Panc1 (cell line): Measurements from ENCODE around the gene MAGI2. TPM values are rescaled to one million over a fixed set of nuclear protein-coding genes. Genes with fewer than 3 reads are reported as not detected.

Source experiments
- ATAC-seq: fragments of 200-7000 bp; cut with Tn5 transposase; 2 replicates; pipeline ENCODE4 v1.9.1; 2020; ENCODE audit warnings: mild to moderate bottlenecking, moderate library complexity
- BruUV-seq: library from RNA; stranded (reverse); fragments of 400-500 nt; replicated peaks from 2 replicates; lab custom pipeline; 2021; lab: Mats Ljungman, UMichigan
- CTCF ChIA-PET: fragments of 300-600 bp; sonication (Branson Sonifier 250); formaldehyde crosslinking; loops from one replicate; lab custom pipeline; 2022; ENCODE audit warnings: antibody characterized with exemption; lab: Charles Lee
- POLR2A ChIA-PET: fragments of 300-600 bp; sonication (Branson Sonifier 250); formaldehyde crosslinking; loops from one replicate; lab custom pipeline; 2022; ENCODE audit warnings: antibody characterized with exemption; lab: Charles Lee
- DNase-seq: peaks from one replicate; pipeline ENCODE4 v3.0.0-alpha.2; 2010; ENCODE audit warnings: low read depth, low spot score
- H3K27ac ChIP-seq: 2 replicates; pipeline ENCODE4 v1.5.1; 2011; ENCODE audit warnings: mild to moderate bottlenecking, low read length, inconsistent platforms
- H3K27me3 ChIP-seq: fragments of 200-500 bp; sonication (Bioruptor generic); 2 replicates; pipeline ENCODE4 v1.6.0; 2014; ENCODE audit warnings: low read length, inconsistent platforms; ENCODE audit not compliant: control insufficient read depth, insufficient read depth
- H3K36me3 ChIP-seq: fragments of 200-500 bp; sonication (Bioruptor generic); 2 replicates; pipeline ENCODE4 v1.5.1; 2014; ENCODE audit warnings: inconsistent platforms, mild to moderate bottlenecking, low read length, moderate library complexity; ENCODE audit not compliant: control insufficient read depth, insufficient read depth
- H3K4me1 ChIP-seq: 2 replicates; pipeline ENCODE4 v1.5.1; 2011; ENCODE audit warnings: inconsistent platforms, mild to moderate bottlenecking, low read length, moderate library complexity; ENCODE audit not compliant: control insufficient read depth, insufficient read depth
- H3K4me3 ChIP-seq, 2 experiments: 2 replicates each; pipeline ENCODE4 v1.5.1; 2011 to 2012; ENCODE audit warnings: low read depth in 2 of 2, low read length in 2 of 2, mild to moderate bottlenecking in 2 of 2, inconsistent platforms in 1 of 2, moderate library complexity in 1 of 2
- H3K9me3 ChIP-seq: fragments of 200-500 bp; sonication (Bioruptor generic); 2 replicates; pipeline ENCODE4 v1.5.1; 2014; ENCODE audit warnings: low read depth, mild to moderate bottlenecking, inconsistent platforms, low read length, moderate library complexity; ENCODE audit not compliant: control insufficient read depth, insufficient read depth
- POLR2AphosphoS5 ChIP-seq: IDR thresholded peaks from 2 replicates; pipeline ENCODE4 v1.6.1; 2012; ENCODE audit warnings: mild to moderate bottlenecking, low read depth, low read length, moderate library complexity
- SIN3A ChIP-seq: IDR thresholded peaks from 2 replicates; pipeline ENCODE4 v1.6.1; 2012; ENCODE audit warnings: low read depth, mild to moderate bottlenecking, low read length, moderate library complexity, borderline replicate concordance; ENCODE audit not compliant: insufficient read depth
- TCF7L2 ChIP-seq: IDR thresholded peaks from 2 replicates; pipeline ENCODE4 v1.6.1; 2011; ENCODE audit warnings: mild to moderate bottlenecking, low read depth, low read length, inconsistent platforms
- in situ Hi-C: cut with HindIII; loops from 2 replicates; pipeline ENCODE4 v1.10.0; 2016; ENCODE audit warnings: low sequenced_read_pairs, low pct_unique_long_range_greater_than_20kb
- intact Hi-C: fragments of 100-400 bp; cut with micrococcal nuclease; formaldehyde crosslinking; loops from one replicate; pipeline ENCODE4 v1.10.0; 2022; ENCODE audit not compliant: unreplicated experiment
- total RNA-seq: library from RNA; stranded (reverse); gene quantifications from one replicate; pipeline ENCODE4 v1.2.1, GENCODE V29; 2021; ENCODE audit not compliant: unreplicated experiment
- TF ChIP-seq, protein P1 (sequence below), 2 experiments: IDR thresholded peaks; 2 replicates each; pipeline ENCODE4 v1.6.1; 2011 to 2012; ENCODE audit warnings: low read depth in 2 of 2, control low read depth in 1 of 2, low read length in 1 of 2, mild to moderate bottlenecking in 1 of 2, moderate library complexity in 1 of 2; ENCODE audit not compliant: insufficient read depth in 1 of 2
- TF ChIP-seq, protein P2 (sequence below): fragments of 450-650 bp; IDR thresholded peaks from 2 replicates; pipeline ENCODE4 v1.5.1; 2017; ENCODE audit warnings: mild to moderate bottlenecking

The MAGI2 gene
- total RNA-seq, 1 experiment from 2014 or later, result 5.4 TPM

DNA sequence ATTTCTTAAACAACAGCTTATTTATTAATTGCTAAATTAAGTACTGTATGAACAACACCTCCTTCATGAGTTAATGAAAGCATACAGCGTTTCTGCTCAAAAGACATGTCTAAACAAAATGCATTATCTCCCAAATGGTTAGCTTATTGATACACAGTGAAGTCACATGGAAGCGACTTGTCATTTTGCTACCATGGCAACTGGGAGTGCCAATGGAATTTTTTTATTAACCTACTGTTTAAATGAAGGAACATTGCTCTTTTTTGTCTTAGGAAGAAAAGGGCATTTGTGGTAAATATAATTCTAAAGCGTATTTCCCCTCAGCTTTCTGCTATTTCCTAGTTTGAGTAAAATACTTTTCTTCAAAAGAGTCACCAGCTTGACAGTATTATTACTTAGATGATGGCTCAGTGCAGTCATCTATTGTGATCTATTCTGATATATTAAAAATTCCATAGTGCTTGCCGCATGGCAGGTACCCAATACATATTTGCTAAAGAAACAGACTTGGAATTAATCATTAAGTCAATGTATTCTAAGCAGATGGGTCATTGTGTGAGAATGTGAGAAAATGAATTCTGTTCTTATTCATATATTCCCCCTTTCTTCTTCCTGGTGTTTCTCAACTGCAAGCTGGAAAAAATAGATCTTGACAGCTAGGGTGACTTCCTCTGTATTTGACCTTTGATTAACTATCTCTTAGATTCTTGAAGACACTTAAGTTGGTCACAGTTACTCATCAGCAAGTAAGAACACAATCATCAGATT lies 818.3 kb downstream of the MAGI2 start:
- Histone ChIP-seq H3K4me1 (no peaks in the 10 kb centered on the region), H3K36me3 (no peaks in the 10 kb centered on the region), H3K27ac (no peak overlapping the region), H3K4me3 (no peak overlapping the region), H3K27me3 (no peaks in the 10 kb centered on the region), H3K9me3 (no peaks in the 10 kb centered on the region)
- TF ChIP-seq SIN3A, result no peak
- TF ChIP-seq, protein P1, sequence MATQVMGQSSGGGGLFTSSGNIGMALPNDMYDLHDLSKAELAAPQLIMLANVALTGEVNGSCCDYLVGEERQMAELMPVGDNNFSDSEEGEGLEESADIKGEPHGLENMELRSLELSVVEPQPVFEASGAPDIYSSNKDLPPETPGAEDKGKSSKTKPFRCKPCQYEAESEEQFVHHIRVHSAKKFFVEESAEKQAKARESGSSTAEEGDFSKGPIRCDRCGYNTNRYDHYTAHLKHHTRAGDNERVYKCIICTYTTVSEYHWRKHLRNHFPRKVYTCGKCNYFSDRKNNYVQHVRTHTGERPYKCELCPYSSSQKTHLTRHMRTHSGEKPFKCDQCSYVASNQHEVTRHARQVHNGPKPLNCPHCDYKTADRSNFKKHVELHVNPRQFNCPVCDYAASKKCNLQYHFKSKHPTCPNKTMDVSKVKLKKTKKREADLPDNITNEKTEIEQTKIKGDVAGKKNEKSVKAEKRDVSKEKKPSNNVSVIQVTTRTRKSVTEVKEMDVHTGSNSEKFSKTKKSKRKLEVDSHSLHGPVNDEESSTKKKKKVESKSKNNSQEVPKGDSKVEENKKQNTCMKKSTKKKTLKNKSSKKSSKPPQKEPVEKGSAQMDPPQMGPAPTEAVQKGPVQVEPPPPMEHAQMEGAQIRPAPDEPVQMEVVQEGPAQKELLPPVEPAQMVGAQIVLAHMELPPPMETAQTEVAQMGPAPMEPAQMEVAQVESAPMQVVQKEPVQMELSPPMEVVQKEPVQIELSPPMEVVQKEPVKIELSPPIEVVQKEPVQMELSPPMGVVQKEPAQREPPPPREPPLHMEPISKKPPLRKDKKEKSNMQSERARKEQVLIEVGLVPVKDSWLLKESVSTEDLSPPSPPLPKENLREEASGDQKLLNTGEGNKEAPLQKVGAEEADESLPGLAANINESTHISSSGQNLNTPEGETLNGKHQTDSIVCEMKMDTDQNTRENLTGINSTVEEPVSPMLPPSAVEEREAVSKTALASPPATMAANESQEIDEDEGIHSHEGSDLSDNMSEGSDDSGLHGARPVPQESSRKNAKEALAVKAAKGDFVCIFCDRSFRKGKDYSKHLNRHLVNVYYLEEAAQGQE (IDR thresholded peaks at IDR 0.05; ENCODE audit: insufficient read depth in 1 of 2, low read depth in 2 of 2, low read length in 1 of 2), result no peak
- TF ChIP-seq, protein P2, sequence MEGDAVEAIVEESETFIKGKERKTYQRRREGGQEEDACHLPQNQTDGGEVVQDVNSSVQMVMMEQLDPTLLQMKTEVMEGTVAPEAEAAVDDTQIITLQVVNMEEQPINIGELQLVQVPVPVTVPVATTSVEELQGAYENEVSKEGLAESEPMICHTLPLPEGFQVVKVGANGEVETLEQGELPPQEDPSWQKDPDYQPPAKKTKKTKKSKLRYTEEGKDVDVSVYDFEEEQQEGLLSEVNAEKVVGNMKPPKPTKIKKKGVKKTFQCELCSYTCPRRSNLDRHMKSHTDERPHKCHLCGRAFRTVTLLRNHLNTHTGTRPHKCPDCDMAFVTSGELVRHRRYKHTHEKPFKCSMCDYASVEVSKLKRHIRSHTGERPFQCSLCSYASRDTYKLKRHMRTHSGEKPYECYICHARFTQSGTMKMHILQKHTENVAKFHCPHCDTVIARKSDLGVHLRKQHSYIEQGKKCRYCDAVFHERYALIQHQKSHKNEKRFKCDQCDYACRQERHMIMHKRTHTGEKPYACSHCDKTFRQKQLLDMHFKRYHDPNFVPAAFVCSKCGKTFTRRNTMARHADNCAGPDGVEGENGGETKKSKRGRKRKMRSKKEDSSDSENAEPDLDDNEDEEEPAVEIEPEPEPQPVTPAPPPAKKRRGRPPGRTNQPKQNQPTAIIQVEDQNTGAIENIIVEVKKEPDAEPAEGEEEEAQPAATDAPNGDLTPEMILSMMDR, result no peak
- TF ChIP-seq POLR2AphosphoS5, result no peak
- TF ChIP-seq TCF7L2, result no peak
- in situ Hi-C loops, result no loop called here
- BruUV-seq, result no TSS peak
- POLR2A ChIA-PET, result no interaction called here
- ATAC-seq, result no peak
- no peak for DNase-seq
- intact Hi-C loops, result no loop called here
- CTCF ChIA-PET, result no interaction called here

DNA sequence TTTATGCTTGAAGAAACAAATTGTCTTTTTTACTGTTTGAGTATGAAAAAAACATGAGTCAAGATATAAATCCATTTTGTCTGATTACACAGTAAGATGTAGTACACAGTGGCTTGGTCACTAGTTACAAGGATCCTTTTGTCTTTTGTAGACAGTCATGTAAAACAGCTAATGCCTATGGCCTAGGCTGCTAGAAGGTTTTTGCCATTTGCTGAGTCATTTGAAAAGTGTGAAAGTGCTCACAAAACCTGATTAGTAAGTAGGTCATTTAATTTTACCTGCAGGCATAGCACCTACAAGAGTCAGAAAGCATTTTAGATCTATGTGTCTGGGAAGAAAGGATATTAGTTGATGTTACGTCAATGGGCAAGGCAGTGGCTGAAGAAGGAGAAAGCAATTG lies 819.4 kb downstream of the MAGI2 start:
- Histone ChIP-seq H3K27me3 (no peaks in the 10 kb centered on the region), H3K9me3 (no peaks in the 10 kb centered on the region), H3K27ac (no peak overlapping the region), H3K36me3 (no peaks in the 10 kb centered on the region), H3K4me3 (no peak overlapping the region), H3K4me1 (no peaks in the 10 kb centered on the region)
- ChIA-PET CTCF (no interaction called here), POLR2A (no interaction called here)
- in situ Hi-C loops (no loop called here), intact Hi-C loops (no loop called here)
- no TSS peak for BruUV-seq
- DNase-seq, result no peak
- ATAC-seq, result no peak
- no peak for TF ChIP-seq POLR2AphosphoS5
- no peak for TF ChIP-seq SIN3A
- TF ChIP-seq, protein P2, result no peak
- no peak for TF ChIP-seq TCF7L2
- TF ChIP-seq, protein P1 (IDR thresholded peaks at IDR 0.05; ENCODE audit: insufficient read depth in 1 of 2, low read depth in 2 of 2, low read length in 1 of 2), result no peak
